Stimulated activated CD4-positive, alpha-beta T cell treated with anti-CD3 and anti-CD28 coated beads, Interleukin-4, amount 100 ng/mL, for 4 hours (primary cell): ENCODE results near the gene TJP1.
"Not testable (repeated sequence)": the region's sequence is repeated elsewhere in the genome, so short reads cannot be mapped to it uniquely, and the experiment has no call there.

Experiments
- DNase-seq, 2 experiments: peaks; one replicate each; pipeline ENCODE4 v3.0.0-alpha.2; 2020

The TJP1 gene

DNA sequence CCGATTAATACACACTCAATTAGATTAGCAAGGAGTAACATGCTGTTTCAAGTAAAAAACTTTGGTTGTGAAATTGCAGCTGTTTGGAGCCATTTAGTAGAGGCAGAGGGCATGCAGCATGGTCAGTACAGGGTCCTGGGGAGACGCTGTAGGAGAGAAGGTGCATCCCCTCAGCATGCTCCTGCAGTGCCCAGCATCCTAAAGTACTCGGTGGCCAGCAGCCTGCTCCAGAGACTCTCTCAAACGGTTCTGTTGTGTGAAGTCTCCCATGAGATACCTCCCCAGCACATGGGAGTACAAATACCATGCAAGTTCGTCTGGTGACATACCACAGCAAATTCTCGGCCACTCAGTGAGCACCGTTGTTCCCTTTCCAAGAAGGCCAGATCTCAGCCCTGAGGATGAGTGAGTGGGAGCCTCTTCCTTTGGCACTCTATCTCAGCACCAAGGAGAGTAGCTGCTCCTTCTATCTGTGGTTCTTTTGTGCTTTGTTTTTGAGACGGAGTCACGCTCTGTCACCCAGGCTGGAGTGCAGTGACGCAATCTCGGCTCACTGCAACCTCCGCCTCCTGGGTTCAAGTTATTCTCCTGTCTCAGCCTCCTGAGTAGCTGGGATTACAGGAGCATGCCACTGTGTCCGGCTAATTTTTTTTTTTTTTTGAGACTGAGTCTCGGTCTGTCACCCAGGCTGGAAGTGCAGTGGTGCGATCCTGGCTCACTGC lies 72.7 kb downstream of the TJP1 start:
- DNase-seq: no peak

DNA sequence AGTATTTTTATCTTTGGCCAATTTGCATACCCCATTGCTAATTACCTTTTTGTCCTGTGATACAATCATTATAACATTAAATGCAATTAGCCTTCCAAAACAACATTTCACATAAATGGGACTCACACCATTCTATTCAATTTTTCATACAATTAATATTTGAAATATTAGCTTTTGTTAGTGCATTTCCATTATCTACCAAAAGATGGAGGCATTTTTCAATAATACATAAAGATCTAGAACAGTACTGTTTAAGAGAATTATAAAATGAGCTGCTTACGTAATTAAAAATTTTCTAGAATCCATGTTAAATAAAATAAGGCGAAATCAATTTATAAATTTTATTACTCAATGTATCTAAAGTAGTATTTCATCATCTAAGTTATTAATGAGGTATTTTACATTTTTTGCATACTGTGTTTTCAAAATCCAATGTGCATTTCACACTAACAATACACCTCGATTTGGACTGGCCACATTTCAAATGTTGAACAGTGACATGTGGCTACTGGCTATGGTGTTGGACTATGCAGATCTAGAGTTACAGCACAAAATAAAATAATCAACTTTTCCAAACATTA lies 74.3 kb downstream of the TJP1 start:
- no peak for DNase-seq

DNA sequence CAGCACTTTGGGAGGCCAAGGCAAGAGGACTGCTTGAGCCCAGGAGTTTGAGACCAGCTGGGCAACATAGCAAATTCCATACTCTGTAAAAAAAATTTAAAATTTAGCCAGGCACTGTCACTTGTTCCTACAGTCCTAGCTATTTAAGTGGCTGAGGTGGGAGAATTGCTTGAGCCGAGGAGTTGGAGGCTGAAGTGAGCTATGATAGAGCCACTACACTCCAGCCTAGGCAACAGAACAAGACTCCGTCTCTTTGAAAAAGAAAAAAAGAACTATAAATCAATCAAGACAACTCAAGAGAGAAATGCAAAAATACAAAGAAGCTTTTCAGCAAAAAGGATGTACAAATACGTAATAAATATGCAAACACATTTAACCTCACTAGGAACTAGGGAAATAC lies 78.8 kb downstream of the TJP1 start:
- no peak for DNase-seq

DNA sequence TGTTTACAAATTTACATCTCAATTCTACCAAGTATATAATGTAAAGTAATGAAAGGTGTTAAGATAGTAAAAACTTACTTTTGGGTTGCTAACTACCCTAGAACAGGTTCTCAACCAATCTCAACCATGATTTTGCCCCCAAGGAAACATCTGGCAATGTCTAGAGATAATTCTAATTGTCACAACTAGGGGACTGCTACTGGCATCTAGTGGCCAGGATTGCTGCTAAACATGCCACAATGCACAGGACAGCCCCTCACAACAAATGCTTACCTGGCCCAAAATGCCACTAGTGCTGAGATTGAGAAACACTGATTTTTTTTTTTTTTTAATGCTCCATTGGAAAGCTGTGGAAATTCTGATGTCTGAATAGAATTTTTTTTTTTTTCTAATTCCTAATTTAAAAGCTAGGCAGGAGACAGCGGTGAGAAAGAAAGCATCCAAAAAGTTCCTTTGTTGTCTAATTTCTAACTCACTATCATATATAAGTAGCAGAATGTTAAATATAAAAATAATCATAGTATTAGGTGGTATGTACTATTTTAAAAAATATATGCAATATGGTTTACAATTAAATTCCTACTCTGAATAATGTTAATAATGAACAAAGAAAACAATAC lies 81.5 kb downstream of the TJP1 start:
- DNase-seq: no peak

DNA sequence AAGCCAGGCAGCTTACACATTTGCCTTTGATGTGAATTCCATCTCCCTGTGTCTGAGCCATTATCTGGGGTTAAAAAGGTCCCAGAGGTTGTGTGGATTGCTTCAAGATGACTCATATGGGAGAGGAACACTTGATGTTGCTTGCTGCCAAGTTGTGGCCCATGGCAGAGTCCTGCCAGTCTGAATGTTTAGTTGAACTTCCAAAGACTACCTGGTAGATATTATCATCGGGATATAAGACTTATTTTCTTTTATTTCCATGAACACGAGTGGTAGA lies 85.6 kb downstream of the TJP1 start:
- no peak for DNase-seq

DNA sequence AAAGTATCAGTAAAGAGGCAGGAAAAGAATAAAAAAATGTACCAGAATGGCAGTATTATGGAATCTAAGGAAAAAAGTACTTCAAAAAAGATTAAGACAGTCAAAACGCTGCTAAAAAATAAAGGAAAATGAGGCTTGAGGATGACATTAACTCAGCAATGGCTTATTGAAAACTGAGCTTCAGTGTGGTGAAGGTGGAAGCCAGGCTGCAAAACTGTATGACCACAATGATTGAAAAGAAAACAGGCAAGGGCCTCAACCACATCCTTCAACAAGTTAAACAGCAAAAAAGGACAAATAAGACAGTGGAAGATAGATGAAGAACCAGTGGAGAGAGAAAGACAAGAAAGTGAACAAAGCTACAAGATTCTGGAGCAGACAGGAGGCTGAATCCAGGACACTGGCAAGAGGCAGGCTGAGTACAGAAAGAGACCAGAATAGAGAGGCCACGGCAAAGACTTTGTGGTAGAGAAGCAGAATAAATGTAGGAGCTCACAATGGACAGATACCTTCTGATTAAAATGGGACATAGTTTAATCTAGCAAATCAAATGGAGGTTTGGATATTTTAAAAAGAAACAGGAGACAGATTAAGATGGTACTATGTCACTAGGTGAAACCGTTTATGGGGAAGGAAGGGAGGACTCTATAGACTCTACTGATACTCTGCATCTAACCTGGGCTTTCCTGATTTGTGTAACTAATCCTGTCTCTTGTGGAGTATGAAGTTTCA lies 86.1 kb downstream of the TJP1 start:
- no peak for DNase-seq

DNA sequence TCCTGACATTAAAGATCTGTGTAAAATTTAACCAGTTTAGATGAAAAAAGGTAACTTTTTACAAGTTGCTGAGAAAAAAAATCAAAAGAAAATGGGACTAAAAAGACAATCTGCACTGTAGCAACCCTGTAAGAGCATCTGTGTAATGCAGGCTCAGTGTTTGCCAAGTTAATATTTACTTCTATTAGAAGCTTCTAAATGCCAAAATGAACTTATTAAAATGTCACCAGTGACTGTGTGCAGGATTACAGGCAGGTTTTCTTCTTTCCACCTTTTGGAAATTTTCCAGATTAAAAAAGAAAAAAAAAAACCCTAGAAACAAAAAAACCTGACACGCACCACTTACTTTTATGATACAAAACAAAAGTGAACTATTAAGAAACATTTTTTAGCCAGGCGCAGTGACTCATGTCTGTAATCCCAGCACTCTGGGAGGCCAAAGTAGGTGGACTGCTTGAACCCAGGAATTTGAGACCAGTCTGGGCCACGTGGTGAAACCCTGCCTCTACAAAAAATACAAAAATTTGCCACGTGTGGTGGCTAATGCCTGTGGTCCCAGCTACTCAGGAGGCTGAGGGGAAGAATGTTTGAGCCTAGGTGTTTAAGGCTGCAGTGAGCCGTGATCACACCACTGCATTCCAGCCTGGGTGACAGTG lies 87.2 kb downstream of the TJP1 start:
- DNase-seq: no peak

DNA sequence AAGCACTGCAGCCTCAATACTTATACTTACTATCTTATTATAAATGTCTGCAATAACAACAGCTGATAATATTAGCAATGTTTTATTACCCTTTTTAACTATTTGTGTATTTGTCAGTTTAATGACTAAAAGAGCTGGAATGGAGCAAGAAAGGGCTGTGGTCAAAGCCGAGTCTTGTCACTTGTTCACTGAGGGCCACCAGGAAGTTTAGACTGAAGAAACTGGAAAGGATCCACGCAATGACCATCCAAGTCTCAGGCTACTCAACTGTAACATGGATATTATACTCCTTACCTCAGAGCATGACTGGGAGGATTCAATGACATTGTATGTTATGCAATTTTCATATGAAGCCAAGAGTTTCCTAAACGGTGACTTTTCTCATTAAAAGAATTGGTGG lies 90.4 kb downstream of the TJP1 start:
- DNase-seq: no peak

DNA sequence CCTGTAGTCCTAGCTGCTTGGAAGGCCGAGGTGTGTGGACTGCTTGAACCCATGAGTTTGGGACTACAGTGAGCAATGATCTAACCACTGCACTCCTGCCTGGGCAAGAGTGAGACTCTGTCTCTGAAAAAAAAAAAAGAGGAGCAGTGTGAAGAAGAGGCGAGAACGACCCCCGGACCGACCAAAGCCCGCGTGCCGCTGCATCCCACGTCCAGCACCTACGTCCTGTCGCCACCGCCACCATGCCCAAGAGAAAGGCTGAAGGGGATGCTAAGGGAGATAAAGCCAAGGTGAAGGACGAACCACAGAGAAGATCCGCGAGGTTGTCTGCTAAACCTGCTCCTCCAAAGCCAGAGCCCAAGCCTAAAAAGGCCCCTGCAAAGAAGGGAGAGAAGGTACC lies 91.8 kb downstream of the TJP1 start:
- DNase-seq: not testable (repeated sequence)

DNA sequence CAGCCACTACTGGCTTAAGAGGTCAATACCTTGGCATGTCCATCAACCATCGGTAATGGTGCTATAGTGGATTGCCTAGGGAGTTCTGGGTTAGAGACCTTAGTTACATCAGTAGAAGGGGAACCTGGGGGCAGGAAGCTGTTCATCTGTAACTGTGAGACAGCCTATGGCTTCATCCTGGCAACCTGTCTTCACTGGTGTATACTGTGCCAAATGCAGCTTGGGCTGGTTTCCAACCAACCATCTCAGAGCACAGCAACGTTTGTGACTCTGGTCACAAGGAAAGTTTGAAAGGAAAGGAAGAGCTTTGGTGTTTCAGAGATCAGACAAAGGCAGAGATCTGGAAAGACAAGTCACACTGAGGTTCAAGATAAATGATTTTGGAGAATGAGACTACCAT lies 93.8 kb downstream of the TJP1 start:
- DNase-seq: no peak

DNA sequence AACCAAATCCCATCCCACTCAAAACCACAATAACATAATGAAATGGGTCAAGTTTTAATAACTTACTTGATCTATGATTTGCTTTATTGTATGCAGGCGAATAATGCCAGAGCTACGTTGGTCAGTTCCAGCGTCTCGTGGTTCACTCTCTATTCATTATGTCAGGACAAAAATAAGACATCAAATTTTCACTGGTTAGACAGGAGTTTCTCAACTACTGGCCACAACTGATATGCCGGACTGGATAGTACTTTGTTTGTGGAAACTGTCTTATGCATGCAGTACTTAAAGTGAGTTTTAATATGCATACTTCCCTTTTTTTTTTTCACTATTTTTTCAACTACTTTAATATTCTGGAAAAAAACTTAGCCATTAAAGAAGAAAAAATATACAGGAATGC lies 94.4 kb downstream of the TJP1 start:
- no peak for DNase-seq

DNA sequence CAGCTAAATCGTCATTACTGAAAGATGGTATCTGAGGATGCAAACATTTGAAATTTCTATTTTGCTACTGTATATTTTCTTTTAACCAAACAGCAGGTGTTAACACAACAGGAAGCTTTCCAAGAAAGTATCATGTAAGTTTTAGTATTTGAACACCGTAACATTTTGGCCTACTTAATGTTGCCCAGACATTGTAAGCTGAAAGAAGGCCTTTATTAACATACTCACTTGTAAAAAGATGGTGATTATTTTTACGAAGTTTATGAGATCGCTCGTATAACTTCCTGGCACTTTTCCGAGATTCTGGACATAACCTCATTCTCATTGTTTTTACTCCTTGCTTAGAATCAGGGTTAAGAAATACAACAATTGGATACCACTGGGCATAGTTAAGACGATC lies 95.7 kb downstream of the TJP1 start:
- no peak for DNase-seq

DNA sequence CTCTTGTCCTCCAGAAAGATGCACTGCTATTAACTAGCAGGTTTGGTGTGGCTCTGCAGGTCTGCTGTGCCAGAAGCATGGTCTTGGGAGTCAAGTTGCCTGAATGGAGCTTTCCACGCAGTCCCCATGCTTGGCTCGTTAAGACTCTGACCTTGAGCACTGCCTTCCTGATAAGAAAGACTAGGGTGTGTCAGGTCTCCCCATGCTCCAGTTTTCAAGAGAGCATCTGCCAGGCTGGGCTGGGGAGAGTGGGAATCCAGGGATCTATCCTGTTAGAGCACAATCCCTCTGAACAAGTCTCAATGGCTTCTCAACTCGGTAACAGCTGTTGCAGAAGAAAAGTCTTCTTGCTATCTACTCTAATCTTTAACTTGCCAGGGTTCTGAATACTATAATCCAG lies 98.2 kb downstream of the TJP1 start:
- DNase-seq: no peak

DNA sequence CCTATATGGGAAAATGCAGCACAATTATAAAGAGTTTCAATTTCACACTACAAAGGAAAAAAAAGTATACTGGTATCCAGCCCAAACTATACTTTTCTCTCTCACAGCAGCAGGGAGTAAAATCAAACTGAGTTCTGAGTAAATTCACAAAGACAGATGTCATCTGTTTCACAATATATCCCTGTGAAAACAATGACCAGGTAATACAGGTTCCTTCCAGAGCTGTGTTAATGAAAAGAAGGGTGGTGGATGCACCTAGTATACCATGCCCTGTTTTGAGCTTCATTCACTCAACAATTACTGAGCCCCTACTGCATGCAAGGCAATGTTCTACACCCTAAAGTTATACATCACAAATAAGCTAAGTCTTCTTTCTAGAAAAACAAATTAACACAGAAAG lies 108.5 kb downstream of the TJP1 start:
- DNase-seq: no peak

DNA sequence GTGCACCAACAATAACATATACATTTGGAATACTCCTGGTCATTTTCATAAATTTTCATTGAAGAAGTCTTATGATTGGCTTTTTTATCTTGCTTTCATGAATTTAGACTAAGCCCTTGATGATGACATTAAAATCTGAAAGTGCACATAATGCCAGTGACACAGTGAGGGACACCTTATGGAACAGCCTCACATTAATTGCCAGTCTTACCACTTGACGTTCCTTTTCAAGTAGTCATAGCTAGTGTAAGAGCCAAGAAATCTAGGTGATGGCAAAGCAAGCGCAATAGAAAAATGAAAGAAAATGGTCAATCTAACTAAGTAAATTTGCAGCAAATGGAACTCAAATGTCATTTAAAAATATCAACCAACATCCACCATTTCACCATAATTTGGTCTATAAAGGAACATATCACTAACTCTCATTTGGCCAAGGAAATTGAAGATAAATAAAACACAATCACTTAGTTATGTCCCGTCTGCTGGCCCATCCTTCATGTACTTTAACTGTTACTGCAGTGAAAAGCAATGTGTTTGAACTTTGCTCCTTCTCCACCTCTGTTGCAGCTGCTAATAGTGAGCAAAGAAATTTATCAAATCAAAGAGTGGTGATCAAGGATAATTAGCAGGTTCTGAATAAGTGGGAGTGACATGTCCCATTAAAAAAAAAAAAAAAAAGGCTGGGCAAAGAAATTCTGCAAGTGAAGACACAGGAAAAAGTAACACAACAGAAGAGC lies 110.0 kb downstream of the TJP1 start:
- DNase-seq: no peak

DNA sequence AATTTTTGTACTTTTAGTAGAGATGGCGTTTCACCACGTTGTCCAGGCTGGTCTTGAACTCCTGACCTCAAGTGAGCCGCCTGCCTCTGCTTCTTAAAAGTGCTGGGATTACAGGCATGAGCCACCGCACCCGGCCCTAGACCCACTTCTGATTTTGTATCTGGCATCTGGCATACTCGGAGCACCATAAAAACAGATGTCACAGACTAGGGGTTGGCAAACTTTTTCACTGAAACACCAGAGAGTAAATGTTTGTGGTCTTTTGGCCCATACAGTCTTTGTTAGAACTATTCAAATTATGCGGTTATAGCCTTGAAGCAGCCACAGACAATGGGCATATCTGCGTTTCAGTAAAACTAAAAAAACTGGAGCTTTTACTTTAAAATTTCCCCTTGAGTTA lies 110.7 kb downstream of the TJP1 start:
- no peak for DNase-seq

DNA sequence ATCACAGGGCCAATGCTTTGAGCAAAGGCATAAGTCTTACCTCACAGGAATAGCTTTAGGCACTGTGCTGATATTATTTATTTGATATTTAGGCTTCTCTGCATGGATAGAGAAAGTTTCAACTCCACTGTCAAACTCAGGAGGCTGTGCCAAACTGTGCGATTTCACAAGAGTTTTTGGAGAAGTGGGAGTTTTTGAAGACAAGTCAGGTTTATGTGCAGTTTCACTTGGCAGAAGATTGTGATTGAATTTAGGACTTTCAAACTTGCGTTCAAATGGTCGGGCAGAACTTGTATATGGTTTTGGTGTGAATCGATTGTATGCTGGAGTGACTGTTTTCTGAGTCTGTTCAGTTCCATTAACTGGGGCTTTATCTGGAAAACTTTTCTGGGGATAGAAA lies 113.7 kb downstream of the TJP1 start:
- no peak for DNase-seq

DNA sequence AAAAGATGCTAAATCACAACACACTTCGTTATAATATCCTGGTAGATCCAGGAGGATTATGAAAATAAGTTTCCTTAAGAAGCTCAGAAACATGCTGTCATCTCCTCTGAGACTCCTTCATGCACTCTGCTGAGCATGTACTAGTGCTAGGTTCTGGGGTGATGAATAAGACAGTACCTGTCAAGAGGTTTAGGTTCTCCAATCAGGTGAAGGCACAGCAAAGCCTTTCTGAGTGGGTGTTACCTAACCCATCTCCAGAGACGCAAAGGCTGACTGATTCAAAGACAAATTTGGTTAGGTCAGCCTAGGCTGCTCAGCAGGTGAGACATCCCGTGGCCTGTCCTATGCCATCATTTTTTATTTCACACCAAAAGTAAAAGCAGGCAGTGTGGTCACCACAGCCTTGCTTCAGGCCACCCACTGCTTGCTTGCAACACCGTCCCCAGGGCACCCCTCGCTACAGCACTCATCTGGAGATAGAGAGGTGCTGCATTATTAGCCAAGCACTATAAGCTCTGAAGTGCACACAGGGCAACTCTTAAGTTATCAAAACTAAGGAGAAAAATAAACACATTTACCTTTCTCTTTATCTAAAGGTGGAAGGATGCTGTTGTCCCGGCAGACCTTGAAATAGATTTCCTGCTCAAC lies 117.2 kb downstream of the TJP1 start:
- DNase-seq: no peak

DNA sequence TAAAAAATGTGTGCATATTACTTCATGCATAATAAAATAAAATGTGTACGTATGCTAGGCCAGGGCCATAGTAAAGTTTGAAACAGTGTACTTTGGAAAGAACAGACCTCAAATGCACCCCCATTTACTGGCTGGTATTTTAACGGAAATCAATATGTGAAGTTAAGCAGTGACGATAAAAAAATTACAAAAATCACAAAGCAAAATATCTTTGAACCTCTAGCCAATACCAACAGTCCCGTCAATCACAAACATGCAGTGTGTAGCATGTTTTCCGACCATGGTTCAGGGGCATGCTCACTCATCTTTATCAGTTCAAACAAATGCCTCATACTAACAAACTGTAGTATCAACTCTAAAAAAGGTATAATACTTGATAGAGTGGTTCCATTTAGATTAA lies 121.1 kb downstream of the TJP1 start:
- no peak for DNase-seq

DNA sequence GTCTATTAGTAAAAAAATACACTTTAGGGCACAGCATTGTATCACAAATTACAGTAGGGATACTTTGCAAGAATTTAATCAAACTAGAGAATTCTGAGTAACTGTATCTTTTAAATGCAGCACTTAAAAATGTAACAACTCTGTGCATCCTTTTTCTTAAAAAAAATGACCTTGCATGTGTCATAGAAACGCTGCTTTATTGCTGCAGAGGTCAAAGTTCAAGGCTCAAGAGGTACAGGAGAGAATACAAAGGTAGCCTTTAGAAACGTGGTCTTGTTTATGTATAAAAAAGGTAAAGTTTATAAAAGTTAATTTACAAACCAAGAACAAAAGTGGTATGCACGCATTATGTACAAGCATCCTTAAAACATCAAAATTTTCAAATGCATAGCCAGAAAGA lies 122.0 kb downstream of the TJP1 start:
- DNase-seq: no peak

DNA sequence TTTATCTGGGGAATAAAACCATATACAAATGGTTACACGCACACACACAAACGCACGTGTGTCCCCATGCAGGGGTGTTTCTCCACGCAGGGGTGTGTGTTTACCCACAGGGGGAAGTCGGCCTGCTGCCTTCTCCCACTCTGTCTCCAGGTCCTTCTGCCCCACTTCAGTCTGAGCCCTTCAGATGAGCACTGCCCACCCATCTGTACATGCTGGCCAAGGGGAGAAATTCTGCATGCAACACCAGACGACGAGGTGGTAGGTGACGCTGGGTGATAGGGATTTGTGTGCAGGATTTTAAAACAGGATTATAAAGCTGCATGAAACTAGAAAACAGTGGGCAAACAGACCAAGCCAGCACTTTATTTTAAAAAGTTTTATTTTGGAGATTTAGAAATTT lies 122.5 kb downstream of the TJP1 start:
- no peak for DNase-seq

DNA sequence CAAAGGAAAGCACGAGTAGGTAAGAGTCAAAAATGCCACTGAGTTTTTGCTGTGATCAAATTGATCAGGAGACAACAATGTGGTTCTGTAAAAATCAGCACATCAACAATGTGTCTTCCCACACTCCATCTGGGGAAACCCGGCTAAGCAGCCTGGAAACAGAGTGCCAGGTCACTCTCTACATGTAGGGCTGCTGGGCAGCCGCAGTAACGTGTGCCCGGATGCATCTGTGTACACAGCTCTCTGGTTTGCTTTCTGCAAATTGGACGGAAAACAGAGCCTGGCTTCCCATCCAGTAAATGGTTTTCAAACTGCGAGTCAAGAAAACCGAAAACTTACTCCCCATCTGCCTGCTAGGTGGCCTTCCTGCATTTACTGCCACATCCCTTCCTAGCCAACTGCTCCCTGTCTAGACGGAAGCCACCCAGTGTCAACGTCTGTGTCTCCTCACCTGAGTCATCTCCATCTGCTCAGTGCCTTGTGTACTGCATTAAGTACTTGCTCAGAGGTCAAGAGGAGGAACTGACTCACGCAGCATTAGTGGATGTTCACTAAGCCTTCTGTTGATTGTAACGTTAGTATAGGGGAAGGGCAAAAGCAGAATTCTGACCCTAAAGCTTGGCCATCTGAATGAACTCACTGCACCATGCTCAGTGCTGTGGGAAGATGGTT lies 124.1 kb downstream of the TJP1 start:
- DNase-seq: no peak
